ENCODE results near the gene BMP2.

Gene BMP2

DNA sequence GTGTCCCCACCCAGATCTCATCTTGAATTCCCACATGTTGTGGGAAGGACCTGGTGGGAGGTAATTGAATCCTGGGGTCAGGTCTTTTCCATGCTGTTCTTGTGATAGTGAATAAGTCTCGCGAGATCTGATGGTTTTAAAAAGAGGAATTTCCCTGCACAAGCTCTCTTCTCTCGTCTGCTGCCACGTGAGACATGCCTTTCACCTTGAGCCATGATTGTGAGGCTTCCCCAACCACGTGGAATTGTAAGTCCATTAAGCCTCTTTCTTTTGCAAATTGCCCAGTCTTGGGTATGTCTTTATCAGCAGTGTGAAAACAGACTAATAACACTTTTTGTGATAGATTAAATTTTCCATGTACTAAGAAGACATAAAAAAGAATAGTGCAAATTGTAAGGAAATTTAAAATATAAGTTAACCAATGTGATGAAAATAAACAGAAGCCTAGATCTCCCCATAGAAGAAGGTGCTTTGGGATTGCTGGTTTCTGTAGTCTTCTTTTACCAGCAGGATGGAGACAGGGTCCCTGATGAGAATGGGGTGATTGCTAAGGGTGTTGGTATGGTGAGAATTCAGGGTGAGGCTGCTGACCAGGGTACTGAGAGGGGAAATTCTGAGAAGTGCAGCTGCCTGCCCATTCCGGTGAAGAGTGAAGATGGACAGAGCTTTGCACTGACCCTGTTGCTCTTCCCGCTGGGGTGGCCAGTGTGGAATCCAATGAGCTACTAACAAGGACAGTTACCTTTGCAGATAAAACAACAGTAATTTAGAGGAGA, 50.7 kb downstream of the BMP2 start:
- Histone ChIP-seq H3K36me3 (replicated peaks; ENCODE audit: low read depth, low read length) (no peaks in the 10 kb centered on the region), H2AFZ (ENCODE audit: low read depth, low read length) (no peak overlapping the region), H3K9me3 (ENCODE audit: insufficient read depth, low read length) (no peaks in the 10 kb centered on the region), H3K4me2 (ENCODE audit: low read length) (no peak overlapping the region), H3K79me2 (ENCODE audit: low read length) (no peaks in the 10 kb centered on the region), H4K20me1 (ENCODE audit: insufficient read depth, low read length) (no peaks in the 10 kb centered on the region), H3K27ac (ENCODE audit: low read length) (no peak overlapping the region), H3K4me3 (ENCODE audit: low read length) (no peak overlapping the region), H3K9ac (ENCODE audit: low read length) (no peak overlapping the region), H3K27me3 (ENCODE audit: low read depth, low read length) (no peaks in the 10 kb centered on the region; the same call in 1 of the 2 replicates), H3K4me1 (ENCODE audit: low read length) (no peaks in the 10 kb centered on the region)
- TF ChIP-seq, protein P1, sequence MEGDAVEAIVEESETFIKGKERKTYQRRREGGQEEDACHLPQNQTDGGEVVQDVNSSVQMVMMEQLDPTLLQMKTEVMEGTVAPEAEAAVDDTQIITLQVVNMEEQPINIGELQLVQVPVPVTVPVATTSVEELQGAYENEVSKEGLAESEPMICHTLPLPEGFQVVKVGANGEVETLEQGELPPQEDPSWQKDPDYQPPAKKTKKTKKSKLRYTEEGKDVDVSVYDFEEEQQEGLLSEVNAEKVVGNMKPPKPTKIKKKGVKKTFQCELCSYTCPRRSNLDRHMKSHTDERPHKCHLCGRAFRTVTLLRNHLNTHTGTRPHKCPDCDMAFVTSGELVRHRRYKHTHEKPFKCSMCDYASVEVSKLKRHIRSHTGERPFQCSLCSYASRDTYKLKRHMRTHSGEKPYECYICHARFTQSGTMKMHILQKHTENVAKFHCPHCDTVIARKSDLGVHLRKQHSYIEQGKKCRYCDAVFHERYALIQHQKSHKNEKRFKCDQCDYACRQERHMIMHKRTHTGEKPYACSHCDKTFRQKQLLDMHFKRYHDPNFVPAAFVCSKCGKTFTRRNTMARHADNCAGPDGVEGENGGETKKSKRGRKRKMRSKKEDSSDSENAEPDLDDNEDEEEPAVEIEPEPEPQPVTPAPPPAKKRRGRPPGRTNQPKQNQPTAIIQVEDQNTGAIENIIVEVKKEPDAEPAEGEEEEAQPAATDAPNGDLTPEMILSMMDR (IDR thresholded peaks at IDR 0.05; ENCODE audit: low read depth, low read length): no peak
- no peak for TF ChIP-seq EZH2phosphoT487 (IDR thresholded peaks at IDR 0.05; ENCODE audit: low read depth)

DNA sequence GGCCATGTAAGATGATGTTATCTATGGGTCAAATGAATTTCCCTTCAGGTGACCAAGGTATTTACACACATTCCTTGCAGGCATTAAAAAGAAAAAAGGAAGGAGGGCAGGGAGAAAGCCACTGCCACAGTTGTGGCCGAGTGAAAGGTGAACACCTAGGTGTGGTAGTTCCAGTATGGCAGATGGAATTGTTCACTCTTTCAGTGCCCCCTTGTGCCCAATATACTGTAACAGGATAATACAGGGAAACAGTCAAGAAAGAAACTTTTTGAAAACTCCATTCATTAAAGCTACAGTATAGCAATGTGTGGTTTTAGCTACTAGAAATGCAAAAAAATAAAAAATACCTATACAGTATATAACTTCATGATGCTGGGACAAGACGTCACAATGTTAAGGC, 52.1 kb downstream of the BMP2 start:
- H3K4me2 ChIP-seq (ENCODE audit: low read length): no peak overlapping the region
- no peak overlapping the region for H3K27ac ChIP-seq (ENCODE audit: low read length)
- no peaks in the 10 kb centered on the region for H3K4me1 ChIP-seq (ENCODE audit: low read length)
- no peaks in the 10 kb centered on the region for H3K79me2 ChIP-seq (ENCODE audit: low read length)
- no peak overlapping the region for H2AFZ ChIP-seq (ENCODE audit: low read depth, low read length)
- no peak overlapping the region for H3K4me3 ChIP-seq (ENCODE audit: low read length)
- no peaks in the 10 kb centered on the region for H3K9me3 ChIP-seq (ENCODE audit: insufficient read depth, low read length)
- no peaks in the 10 kb centered on the region for H3K36me3 ChIP-seq (replicated peaks; ENCODE audit: low read depth, low read length)
- H3K9ac ChIP-seq (ENCODE audit: low read length): no peak overlapping the region
- H4K20me1 ChIP-seq (ENCODE audit: insufficient read depth, low read length): no peaks in the 10 kb centered on the region
- H3K27me3 ChIP-seq (ENCODE audit: low read depth, low read length): no peaks in the 10 kb centered on the region; the same call in 1 of the 2 replicates
- TF ChIP-seq, protein P1 (IDR thresholded peaks at IDR 0.05; ENCODE audit: low read depth, low read length): no peak
- no peak for TF ChIP-seq EZH2phosphoT487 (IDR thresholded peaks at IDR 0.05; ENCODE audit: low read depth)

DNA sequence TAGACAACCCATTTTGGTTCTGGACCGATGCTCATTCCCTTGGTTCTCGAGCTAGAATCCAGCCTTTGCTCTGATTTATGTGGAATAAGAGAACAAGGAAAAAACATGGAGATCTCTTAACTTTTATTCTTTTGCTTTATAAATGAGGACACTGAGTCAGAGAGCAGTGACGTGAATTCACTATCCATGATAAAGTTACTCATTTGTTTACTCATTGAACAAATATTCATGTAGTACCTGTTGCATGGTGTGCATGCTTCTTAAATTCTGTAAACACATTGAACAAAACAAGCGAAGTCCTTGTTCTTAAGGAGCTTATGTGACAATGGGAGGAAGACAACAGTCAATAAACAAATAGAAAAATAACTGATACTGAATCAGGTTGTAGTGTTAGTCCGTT, 56.9 kb downstream of the BMP2 start:
- Histone ChIP-seq H3K79me2 (ENCODE audit: low read length) (no peaks in the 10 kb centered on the region), H4K20me1 (ENCODE audit: insufficient read depth, low read length) (no peaks in the 10 kb centered on the region), H3K9ac (ENCODE audit: low read length) (no peak overlapping the region), H3K27ac (ENCODE audit: low read length) (no peak overlapping the region), H3K9me3 (ENCODE audit: insufficient read depth, low read length) (no peaks in the 10 kb centered on the region), H3K36me3 (replicated peaks; ENCODE audit: low read depth, low read length) (no peaks in the 10 kb centered on the region), H3K27me3 (ENCODE audit: low read depth, low read length) (no peaks in the 10 kb centered on the region; the same call in 1 of the 2 replicates), H3K4me2 (ENCODE audit: low read length) (no peak overlapping the region), H2AFZ (ENCODE audit: low read depth, low read length) (no peak overlapping the region), H3K4me1 (ENCODE audit: low read length) (no peaks in the 10 kb centered on the region), H3K4me3 (ENCODE audit: low read length) (no peak overlapping the region)
- TF ChIP-seq EZH2phosphoT487 (IDR thresholded peaks at IDR 0.05; ENCODE audit: low read depth): no peak
- TF ChIP-seq, protein P1 (IDR thresholded peaks at IDR 0.05; ENCODE audit: low read depth, low read length): no peak

DNA sequence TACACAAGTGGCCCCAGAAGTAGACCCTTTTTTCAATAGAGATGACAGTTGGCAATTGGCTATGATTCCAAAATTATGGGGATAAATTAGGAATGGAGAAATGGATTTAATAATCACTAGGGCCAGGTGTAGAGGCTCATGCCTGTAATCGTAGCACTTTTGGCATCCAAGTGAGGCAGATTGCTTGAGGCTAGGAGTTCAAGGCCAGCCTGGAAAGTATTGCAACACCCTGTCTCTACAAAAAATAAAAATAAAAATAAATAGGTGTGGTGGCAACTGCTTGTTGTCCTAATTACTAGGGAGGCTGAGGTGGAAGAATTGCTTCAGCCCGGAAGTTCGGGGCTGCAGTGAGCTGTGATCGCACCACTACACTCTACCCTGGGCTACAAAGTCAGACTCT, 60.0 kb downstream of the BMP2 start:
- Histone ChIP-seq H3K9ac (ENCODE audit: low read length) (no peak overlapping the region), H3K36me3 (replicated peaks; ENCODE audit: low read depth, low read length) (no peaks in the 10 kb centered on the region)

More for the DNA sequence above, 60.0 kb downstream of the BMP2 start:
- H3K4me1 ChIP-seq (ENCODE audit: low read length): no peaks in the 10 kb centered on the region
- TF ChIP-seq, protein P1 (IDR thresholded peaks at IDR 0.05; ENCODE audit: low read depth, low read length): no peak
- no peak for TF ChIP-seq EZH2phosphoT487 (IDR thresholded peaks at IDR 0.05; ENCODE audit: low read depth)
- H3K27me3 ChIP-seq (ENCODE audit: low read depth, low read length): no peaks in the 10 kb centered on the region
- no peaks in the 10 kb centered on the region for H4K20me1 ChIP-seq (ENCODE audit: insufficient read depth, low read length)
- no peaks in the 10 kb centered on the region for H3K79me2 ChIP-seq (ENCODE audit: low read length)
- H3K9me3 ChIP-seq (ENCODE audit: insufficient read depth, low read length): no peaks in the 10 kb centered on the region
- no peak overlapping the region for H3K4me2 ChIP-seq (ENCODE audit: low read length)
- no peak overlapping the region for H3K4me3 ChIP-seq (ENCODE audit: low read length)
- H2AFZ ChIP-seq (ENCODE audit: low read depth, low read length): no peak overlapping the region
- no peak overlapping the region for H3K27ac ChIP-seq (ENCODE audit: low read length)

Data from OCI-LY3 (cell line).